PC-3 (cell line): ENCODE measurements around the gene SCAP. TPM values are rescaled to one million over a fixed set of nuclear protein-coding genes. Genes with fewer than 3 reads are reported as not detected.

Source experiments
- ATAC-seq: fragments of 200-7000 bp; cut with Tn5 transposase; 2 replicates; pipeline ENCODE4 v1.9.1; 2020; ENCODE audit warnings: mild to moderate bottlenecking, moderate library complexity
- BruUV-seq: library from RNA; stranded (reverse); fragments of 400-500 nt; replicated peaks from 2 replicates; lab custom pipeline; 2021; lab: Mats Ljungman, UMichigan
- CTCF ChIA-PET: fragments of 300-600 bp; sonication (Branson Sonifier 250); formaldehyde crosslinking; loops from one replicate; lab custom pipeline; 2022; ENCODE audit warnings: antibody characterized with exemption; lab: Charles Lee
- POLR2A ChIA-PET: fragments of 300-600 bp; sonication (Branson Sonifier 250); formaldehyde crosslinking; loops from one replicate; lab custom pipeline; 2022; ENCODE audit warnings: antibody characterized with exemption; ENCODE audit not compliant: unreplicated experiment; lab: Charles Lee
- DNase-seq: peaks from one replicate; pipeline ENCODE4 v3.0.0-alpha.2; 2015
- H2AFZ ChIP-seq: fragments of 300-600 bp; sonication (generic); 2 replicates; pipeline ENCODE4 v1.6.0; 2016; ENCODE audit warnings: antibody characterized with exemption, low read length
- H3F3A ChIP-seq: fragments of 300-600 bp; sonication (generic); one replicate; pipeline ENCODE4 v1.6.0; 2017; ENCODE audit warnings: antibody characterized with exemption, low read length, control low read depth, mild to moderate bottlenecking; ENCODE audit not compliant: unreplicated experiment
- H3K27ac ChIP-seq: fragments of 300-600 bp; sonication (generic); 2 replicates; pipeline ENCODE4 v1.5.1; 2016; ENCODE audit warnings: mild to moderate bottlenecking, low read length
- H3K27me3 ChIP-seq: fragments of 300-600 bp; sonication (generic); 2 replicates; pipeline ENCODE4 v1.6.1; 2016; ENCODE audit warnings: low read length, mixed read lengths
- H3K36me3 ChIP-seq: fragments of 300-600 bp; sonication (generic); 2 replicates; pipeline ENCODE4 v1.6.1; 2016; ENCODE audit warnings: low read depth, mixed run types, low read length, mixed read lengths
- H3K4me1 ChIP-seq: fragments of 300-600 bp; sonication (generic); 2 replicates; pipeline ENCODE4 v1.5.1; 2016; ENCODE audit warnings: low read length; ENCODE audit not compliant: insufficient read depth
- H3K4me2 ChIP-seq: fragments of 300-600 bp; sonication (generic); 2 replicates; pipeline ENCODE4 v1.6.0; 2016; ENCODE audit warnings: low read length
- H3K4me3 ChIP-seq: fragments of 300-600 bp; sonication (generic); 2 replicates; pipeline ENCODE4 v1.5.1; 2016; ENCODE audit warnings: mild to moderate bottlenecking, low read length, mixed read lengths
- H3K79me2 ChIP-seq: fragments of 300-600 bp; sonication (generic); 2 replicates; pipeline ENCODE4 v1.6.1; 2017; ENCODE audit warnings: low read length, mixed read lengths
- H3K9ac ChIP-seq: fragments of 300-600 bp; sonication (generic); 2 replicates; pipeline ENCODE4 v1.6.0; 2016; ENCODE audit warnings: mild to moderate bottlenecking, low read length
- H3K9me2 ChIP-seq: fragments of 300-600 bp; sonication (generic); replicated peaks from 2 replicates; pipeline ENCODE4 v1.6.1; 2016; ENCODE audit warnings: mixed run types, low read length, mixed read lengths
- H3K9me3 ChIP-seq: fragments of 300-600 bp; sonication (generic); 2 replicates; pipeline ENCODE4 v1.6.1; 2016; ENCODE audit warnings: low read length, mixed read lengths
- H4K20me1 ChIP-seq: fragments of 300-600 bp; sonication (generic); 2 replicates; pipeline ENCODE4 v1.6.1; 2016; ENCODE audit warnings: low read length, mixed read lengths
- EZH2 ChIP-seq: fragments of 300-600 bp; sonication (generic); IDR thresholded peaks from one replicate; pipeline ENCODE4 v1.6.1; 2017; ENCODE audit warnings: antibody characterized with exemption, mild to moderate bottlenecking, low read length; ENCODE audit not compliant: unreplicated experiment
- EZH2phosphoT487 ChIP-seq: fragments of 300-600 bp; sonication (generic); IDR thresholded peaks from 2 replicates; pipeline ENCODE4 v1.6.1; 2018; ENCODE audit warnings: mild to moderate bottlenecking, antibody characterized with exemption, low read length, borderline replicate concordance
- intact Hi-C: fragments of 100-400 bp; cut with micrococcal nuclease; formaldehyde crosslinking; loops from 2 replicates; pipeline ENCODE4 v1.9.0; 2023
- total RNA-seq: library from RNA; depleted of rRNA; stranded (reverse); fragments of >200 nt; gene quantifications from 2 replicates; pipeline ENCODE4 v1.2.3, GENCODE V29; 2014
- TF ChIP-seq, protein P1 (sequence below): fragments of 300-600 bp; sonication (generic); conservative IDR thresholded peaks from 2 replicates; pipeline ENCODE4 v1.5.1; 2017; ENCODE audit warnings: antibody characterized with exemption, low read depth, mild to moderate bottlenecking, low read length

The SCAP gene
- total RNA-seq, 1 experiment from 2014 or later = 84.7 TPM

DNA sequence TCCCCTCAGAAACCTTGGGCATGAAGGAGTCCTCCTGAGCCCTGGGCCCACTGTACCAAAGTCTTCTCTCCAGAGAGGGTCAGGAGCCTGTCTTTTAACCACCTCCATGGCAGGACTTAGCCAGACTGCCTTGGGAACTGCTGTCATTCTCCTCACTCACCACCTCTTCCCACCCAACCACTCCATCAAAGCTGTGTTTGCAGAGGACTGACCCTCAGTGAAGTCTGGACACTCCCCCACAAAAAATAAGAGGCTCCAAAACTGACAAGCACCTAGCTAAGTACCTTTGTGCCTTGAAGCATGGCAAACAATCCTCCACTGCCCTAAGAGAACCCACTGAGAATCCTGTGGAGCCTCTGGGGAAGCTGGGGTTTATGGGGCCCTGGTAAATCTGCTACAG lies 2.3 kb upstream of the SCAP start:
- Histone ChIP-seq H3K36me3 (no peaks in the 10 kb centered on the region), H3K9ac (no peak overlapping the region), H3K27me3 (no peaks in the 10 kb centered on the region), H3K9me3 (no peaks in the 10 kb centered on the region), H3K4me3 (no peak overlapping the region), H2AFZ (no peak overlapping the region), H4K20me1 (peaks cover 8% of the 10 kb centered on the region; the same call in 1 of the 2 replicates), H3F3A (no peaks in the 10 kb centered on the region), H3K27ac (no peak overlapping the region), H3K79me2 (peaks cover 25% of the 10 kb centered on the region), H3K4me1 (peaks cover 8% of the 10 kb centered on the region), H3K9me2 (no peaks in the 10 kb centered on the region), H3K4me2 (no peak overlapping the region)
- DNase-seq (no peak), ATAC-seq (no peak)
- BruUV-seq = no TSS peak
- ChIA-PET CTCF (no interaction called here), POLR2A (no interaction called here)
- TF ChIP-seq EZH2 (no peak), EZH2phosphoT487 (no peak)
- TF ChIP-seq, protein P1, sequence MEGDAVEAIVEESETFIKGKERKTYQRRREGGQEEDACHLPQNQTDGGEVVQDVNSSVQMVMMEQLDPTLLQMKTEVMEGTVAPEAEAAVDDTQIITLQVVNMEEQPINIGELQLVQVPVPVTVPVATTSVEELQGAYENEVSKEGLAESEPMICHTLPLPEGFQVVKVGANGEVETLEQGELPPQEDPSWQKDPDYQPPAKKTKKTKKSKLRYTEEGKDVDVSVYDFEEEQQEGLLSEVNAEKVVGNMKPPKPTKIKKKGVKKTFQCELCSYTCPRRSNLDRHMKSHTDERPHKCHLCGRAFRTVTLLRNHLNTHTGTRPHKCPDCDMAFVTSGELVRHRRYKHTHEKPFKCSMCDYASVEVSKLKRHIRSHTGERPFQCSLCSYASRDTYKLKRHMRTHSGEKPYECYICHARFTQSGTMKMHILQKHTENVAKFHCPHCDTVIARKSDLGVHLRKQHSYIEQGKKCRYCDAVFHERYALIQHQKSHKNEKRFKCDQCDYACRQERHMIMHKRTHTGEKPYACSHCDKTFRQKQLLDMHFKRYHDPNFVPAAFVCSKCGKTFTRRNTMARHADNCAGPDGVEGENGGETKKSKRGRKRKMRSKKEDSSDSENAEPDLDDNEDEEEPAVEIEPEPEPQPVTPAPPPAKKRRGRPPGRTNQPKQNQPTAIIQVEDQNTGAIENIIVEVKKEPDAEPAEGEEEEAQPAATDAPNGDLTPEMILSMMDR = no peak
- intact Hi-C loops = no loop called here

GRCh38 chr3:47476644-47477199 lies 981 bp upstream of the SCAP start:
- Histone ChIP-seq H3K4me3 (peak overlapping the region; percentile 88; the same call in 1 of the 2 replicates), H3K9me3 (no peaks in the 10 kb centered on the region), H3K27ac (no peak overlapping the region), H2AFZ (peak overlapping the region; percentile 96; the same call in 1 of the 2 replicates), H3K4me1 (peaks cover 8% of the 10 kb centered on the region), H3F3A (no peaks in the 10 kb centered on the region), H4K20me1 (peaks cover 9% of the 10 kb centered on the region; the same call in 1 of the 2 replicates), H3K27me3 (no peaks in the 10 kb centered on the region), H3K9ac (no peak overlapping the region), H3K36me3 (no peaks in the 10 kb centered on the region), H3K9me2 (no peaks in the 10 kb centered on the region), H3K79me2 (peaks cover 36% of the 10 kb centered on the region), H3K4me2 (peak overlapping the region; percentile 93)
- no TSS peak for BruUV-seq
- CTCF ChIA-PET = no interaction called here
- ATAC-seq (no peak), DNase-seq (no peak)
- TF ChIP-seq EZH2 = no peak
- TF ChIP-seq, protein P1 = no peak
- no peak for TF ChIP-seq EZH2phosphoT487
- POLR2A ChIA-PET = interaction anchor here (0.6 kb wide), 1 partner anchor 339 kb away, joined by 20 read pairs; no protein-coding TSS in a partner anchor
- intact Hi-C loops = loop anchor here (1.0 kb wide), 1 partner anchor 55 kb away; no protein-coding TSS in a partner anchor

DNA sequence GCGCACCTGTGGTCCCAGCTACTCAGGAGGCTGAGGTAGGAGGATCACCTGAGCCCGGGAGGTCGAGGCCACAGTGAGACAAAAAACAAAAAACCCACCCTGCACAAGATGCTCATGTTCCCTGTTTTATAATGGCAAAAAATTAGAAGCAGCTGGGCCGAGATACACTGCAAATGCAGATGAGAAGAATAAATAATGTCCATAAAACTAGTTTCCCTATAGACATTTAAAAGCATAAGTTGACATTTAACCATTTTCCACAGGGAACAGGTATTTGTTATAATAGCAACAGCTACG lies 537 bp upstream of the SCAP start:
- Histone ChIP-seq H3K9me3 (no peaks in the 10 kb centered on the region), H3K4me3 (peak overlapping the region; percentile 88), H3K4me2 (peak overlapping the region; percentile 93), H3K9ac (peak overlapping the region; percentile 78), H2AFZ (peak overlapping the region; percentile 96), H3K27me3 (no peaks in the 10 kb centered on the region), H4K20me1 (peaks cover 9% of the 10 kb centered on the region; the same call in 1 of the 2 replicates), H3K4me1 (peaks cover 8% of the 10 kb centered on the region), H3F3A (no peaks in the 10 kb centered on the region), H3K36me3 (no peaks in the 10 kb centered on the region), H3K27ac (no peak overlapping the region), H3K79me2 (peaks cover 40% of the 10 kb centered on the region), H3K9me2 (no peaks in the 10 kb centered on the region)
- TSS peak; percentile 91 for BruUV-seq
- ChIA-PET CTCF (no interaction called here), POLR2A (interaction anchor here (0.6 kb wide), 1 partner anchor 339 kb away, joined by 20 read pairs; no protein-coding TSS in a partner anchor)
- intact Hi-C loops = loop anchor here (1.0 kb wide), 1 partner anchor 55 kb away; no protein-coding TSS in a partner anchor
- TF ChIP-seq EZH2phosphoT487 = no peak
- TF ChIP-seq EZH2 = no peak
- TF ChIP-seq, protein P1 = no peak
- ATAC-seq (no peak; the same call in 1 of the 2 replicates), DNase-seq (no peak)
